Measurements from ENCODE around the gene PPDPF.

Gene PPDPF

DNA sequence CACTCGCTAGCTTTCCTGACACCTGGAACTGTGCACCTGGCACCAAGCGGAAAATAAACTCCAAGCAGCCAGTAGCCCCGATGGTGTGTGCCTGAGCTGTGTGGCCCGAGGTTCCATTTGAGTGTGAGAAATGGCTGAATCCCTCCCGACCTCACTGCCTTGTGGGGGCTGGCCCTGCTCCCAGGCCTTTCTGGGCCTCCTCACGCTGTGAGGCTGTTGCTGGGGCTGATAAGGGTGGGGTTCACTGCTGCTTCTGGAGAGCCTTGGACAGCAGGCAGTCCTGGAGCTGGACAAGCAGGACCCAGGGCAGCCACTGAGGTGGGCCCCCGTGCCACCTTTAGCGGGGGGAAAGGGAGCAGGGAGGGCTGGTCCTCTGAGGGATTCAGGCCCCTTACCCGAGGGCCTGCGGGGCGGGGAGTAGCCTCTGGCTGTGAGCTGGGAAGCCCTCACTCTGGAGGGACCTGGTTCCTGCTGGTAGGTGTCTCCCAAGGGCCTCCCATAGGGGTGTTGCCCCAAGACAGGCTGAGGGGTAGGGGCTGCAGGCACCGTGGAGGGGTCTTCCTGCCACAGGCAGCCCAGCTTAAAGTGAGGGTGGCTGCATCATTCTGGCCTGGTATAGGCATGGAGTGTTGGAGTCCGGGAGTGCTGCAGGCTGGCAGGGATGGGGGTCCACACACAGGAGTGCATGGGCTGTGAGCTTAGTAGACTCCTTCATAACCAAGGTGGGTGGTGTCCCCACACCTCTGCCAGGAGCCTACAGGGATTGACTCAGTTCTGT, 1.7 kb downstream of the PPDPF start:
- no peak for DNase-seq (ENCODE audit: low read depth)

DNA sequence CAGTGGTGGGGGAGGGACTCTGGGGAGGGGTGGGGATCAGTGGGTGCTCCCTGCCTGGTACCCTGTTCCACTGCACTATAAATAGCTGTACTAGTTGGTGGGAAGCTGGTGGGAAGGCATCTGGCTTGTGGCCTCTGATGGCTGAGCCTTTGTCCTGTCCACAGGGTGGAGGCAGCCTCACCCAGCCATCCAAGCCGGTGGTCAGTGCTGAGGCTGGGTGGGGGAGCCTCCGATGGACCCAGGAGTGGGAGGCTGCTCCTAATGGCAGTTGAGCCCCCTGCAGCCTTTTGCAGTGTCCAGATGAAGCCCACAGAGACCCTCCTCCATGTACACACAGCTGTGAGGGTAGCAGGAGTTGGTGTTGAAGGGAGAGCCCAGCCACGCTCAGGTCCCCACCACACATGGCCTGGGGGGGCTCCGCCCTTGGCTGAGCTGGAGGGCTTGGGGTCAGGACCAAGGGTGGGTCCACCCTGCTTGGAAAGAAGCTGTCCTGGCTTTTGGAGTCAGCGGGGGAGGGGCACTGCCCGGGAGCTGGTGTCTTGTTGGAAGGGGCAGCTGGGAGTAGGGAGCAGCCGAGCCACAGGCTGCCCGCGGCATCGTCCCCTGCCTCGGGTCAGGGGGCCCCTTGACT, 2.5 kb downstream of the PPDPF start:
- DNase-seq (ENCODE audit: low read depth), result no peak

DNA sequence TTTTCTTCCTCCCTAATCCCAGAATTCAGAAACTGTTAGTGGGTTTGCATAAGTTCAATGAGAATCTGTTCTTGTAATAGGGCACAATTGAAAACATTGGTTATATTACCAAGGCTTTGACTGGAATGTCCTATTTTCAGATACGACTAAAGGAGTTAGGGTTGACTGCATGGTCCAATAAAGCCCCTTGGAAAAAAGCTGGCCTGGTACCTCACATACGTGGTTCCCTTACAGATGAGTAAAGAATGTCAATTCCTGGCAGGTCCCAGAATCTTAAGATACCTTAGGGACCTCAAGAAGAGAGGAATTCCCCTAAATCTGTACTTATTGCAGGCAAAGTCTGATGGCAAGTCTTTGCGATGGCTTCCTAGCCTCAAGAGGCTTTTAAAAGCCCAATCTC, 4.6 kb downstream of the PPDPF start:
- DNase-seq (ENCODE audit: low read depth), result no peak

DNA sequence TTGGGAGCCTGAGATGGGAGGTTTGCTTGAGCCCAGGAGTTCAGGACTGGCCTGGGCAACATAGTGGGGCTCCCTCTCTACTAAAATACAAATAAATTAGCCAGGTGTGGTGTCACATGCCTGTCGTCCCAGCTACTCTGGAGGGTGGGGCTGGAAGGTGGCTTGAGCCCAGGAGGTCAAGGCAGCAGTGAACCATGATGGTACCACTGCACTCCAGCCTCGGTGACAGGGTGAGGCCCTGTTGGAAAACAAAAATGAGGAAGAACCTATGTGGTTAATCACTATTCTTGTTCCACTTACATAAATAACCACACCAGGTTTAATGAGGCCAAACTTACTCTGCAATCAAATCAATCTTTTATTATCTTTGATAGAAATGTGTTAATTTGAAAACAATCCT, 5.4 kb downstream of the PPDPF start:
- no peak for DNase-seq (ENCODE audit: low read depth)

DNA sequence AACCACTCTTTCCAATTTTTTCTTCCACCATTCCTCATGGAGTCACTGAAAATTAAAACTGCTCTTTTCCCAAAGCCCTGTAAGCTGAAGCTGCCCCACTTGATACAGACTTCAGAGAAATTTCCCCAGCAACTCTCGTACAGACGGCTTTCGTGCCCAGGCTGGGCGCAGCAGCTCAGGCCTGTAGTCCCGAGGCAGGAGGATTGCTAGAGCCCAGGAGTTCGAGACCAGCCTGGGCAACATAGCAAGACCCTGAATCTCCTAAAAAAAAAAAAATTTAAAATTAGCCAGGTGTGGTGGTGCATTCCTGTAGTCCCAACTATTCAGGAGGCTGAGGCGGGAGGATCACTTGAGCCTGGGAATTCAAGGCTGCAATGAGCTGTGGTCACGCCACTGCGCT, 6.6 kb downstream of the PPDPF start:
- no peak for DNase-seq (ENCODE audit: low read depth)

DNA sequence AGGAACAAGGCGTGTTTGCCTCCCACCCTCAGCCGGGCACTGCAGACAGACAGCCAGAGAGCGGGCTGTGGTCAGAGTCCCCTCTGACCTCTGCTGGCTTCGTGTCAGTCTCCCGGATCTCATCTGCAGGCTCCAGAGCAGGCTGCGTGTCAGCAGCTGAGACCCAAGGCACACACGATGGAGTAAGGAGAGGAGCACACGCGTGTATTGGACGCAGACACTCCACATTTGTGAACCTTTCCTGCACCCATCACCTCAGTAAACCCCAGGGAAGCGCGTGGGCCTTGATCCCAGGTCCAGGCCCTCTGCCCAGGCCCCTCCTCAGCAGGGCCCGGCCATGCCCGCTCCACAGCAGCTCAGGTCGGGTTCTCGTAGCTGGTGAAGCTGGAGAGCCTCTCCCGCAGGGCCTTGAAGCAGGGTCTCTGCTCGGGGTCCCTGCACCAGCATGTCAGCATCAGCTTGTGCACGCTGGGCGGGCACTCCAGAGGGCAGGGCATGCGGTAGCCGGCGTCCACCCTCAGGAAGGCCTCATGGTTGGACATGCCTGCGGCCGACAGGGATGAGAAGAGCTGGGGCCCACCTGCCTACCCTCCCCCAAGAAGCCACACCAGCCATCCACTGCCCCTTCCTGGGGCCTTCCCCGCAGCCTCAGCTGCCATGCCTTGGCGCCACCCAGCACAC, 8.8 kb downstream of the PPDPF start:
- no peak for DNase-seq (ENCODE audit: low read depth)

DNA sequence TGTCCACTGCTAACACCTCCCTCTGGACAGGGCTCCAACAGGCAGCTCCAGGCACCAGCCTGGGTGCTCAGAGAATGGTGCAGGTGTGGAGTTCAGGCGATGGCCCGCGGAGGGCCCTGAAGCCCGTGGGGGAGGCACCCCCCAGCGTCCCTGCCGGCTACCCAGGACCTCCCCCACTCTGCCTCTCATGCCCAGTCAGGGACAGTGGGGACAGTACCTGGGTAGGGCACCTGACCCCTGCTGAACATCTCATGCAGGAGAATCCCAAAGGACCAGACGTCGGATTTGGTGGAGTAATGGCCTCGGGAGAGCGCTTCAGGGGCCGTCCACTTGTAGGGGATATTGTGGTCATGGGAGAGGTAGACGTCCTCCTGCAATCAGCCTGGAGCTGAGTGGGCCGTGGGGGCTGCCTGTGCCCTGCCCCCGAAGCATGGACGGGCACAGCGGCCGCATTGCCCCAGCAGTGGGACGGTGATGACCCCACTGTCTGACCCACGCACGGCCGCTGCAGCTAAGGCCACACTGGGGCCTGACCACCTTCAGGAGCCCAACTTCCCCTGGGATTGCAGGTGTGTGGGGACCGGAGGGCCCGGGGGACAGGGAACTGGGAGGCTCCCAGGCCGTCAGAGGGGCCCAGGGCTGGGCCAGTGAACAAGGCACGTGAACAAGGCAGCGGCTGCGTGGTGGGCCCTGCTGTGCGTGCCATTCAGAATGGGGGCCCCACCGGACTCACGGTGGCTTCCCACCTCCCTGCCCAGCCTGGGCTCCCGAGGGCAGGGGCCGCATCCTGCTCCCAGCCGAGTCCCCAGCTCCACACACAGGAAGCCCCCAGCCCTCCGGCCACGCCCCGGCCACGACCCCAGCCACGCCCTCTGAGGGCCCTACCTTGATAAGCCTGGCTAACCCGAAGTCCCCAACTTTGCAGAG, 9.6 kb downstream of the PPDPF start:
- DNase-seq (ENCODE audit: low read depth), result no peak

DNA sequence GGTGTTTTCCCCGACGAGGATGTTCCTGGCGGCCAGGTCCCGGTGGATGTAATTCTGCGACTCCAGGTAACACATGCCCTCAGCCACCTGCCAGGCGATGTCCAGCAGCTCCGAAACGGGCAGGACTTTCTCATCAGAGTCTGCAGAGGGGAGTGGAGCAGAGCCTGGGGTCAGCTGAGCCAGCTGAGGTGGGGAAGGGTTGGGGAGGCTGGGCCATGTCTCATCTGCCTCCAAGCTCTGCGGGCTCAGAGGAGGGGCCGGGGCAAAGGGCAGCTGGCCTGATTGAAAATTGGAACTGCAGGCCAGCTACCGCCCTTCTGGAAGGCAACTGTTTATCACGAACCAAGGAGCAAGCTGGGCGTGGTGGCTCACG, 10.2 kb downstream of the PPDPF start:
- DNase-seq (ENCODE audit: low read depth), result no peak

DNA sequence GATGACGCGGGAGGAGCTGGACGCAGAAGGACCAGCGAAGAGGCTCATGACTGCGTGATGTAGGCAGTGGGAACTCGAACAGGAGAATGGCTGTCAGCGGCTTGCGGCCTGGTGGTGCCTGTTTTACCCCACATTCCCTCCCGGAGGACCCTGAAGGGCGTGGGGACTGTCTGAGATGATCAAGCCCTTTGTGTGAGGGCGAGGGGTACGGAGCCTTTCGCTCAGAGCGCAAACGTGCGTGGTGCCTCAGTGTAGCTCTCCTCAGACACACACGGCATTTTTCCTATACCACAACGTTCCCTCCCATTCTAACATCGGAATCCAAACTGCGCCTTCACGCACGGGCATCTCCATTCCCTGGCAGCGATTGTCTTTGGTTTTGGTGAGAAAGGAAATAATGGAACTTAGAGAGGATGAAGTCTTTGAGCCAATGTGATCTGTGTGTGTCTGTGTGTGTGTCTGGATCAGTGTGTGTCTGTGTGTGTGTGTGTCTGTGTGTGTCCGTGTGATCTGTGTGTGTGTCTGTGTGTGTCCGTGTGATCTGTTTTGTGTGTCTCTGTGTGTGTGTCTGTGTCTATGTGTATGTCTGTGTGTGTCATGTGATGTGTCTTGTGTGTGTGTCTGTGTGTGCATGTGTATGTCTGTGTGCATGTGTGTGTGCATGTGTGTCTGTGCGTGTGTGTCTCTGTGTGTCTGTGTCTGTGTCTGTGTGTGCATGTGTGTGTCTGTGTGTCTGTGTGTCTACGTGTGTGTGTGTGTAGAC, 11.3 kb downstream of the PPDPF start:
- DNase-seq (ENCODE audit: low read depth), result no peak

DNA sequence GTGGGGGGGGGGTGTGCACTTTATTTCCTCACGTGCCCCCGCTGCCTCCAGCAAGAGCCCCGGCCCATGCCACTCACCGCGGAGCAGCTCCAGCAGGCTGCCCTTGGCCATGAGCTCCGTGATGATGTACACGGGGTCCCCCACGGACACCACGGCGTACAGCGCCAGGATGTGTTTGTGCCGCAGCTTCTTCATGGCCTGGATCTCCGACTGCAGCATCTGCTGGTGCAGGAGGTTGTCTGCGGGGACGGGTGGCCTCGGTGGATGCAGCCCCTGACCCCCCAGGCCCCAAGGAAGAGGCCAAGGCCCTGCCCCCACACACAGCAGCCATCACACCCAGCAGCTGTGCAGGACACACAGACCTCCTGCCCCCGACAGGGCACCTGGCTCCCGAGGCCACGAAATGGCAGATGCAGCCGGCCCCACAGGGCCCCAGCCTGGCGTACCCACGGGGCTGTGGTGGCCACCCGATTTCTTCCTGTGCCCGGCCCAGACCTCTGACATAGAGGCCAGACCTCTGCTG, 11.9 kb downstream of the PPDPF start:
- DNase-seq (ENCODE audit: low read depth), result no peak

DNA sequence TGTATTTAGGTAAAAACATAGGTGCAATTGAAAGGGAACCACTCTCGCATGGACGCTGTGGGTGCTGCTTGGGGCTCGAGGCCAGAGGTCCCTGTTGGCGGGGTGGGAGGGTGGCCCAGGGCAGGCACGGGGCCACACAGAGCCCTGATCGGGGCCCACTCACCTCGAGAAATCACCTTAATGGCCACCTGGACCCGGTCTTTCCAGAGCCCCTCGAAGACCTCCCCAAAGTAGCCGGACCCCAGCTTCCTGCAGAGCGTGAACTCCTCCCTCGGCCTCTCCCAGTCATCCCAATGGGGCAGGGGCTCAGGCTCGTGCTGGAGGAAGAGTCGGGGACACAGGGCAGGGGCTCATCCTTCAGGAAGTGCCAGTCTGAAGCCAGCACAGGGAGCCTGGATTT, 12.8 kb downstream of the PPDPF start:
- DNase-seq (ENCODE audit: low read depth), result no peak

DNA sequence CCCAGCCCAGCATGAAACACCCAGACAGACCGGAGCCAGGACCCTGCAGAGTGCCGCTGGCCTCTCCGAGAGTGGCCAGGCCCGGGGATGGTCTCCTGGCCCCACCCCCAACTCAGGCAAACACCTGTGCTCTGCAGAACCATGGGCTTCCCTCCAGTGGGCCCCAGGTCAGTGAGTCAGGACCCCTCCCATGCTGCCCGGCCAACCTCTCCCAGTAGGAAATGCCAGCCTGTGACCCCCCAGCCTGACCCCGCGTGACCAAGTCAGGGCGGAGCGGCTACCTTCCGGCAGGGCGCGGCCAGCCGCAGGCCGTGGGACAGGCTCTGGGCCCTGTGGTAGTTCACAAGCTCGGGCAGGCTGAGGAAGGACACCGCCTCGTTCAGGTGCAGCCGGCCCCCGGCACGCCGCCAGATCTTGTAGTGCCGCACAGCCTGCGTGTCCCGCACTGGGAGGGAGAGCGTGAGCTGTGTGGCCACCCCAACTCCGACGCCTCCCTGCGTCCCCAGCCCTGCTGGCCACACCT, 13.4 kb downstream of the PPDPF start:
- no peak for DNase-seq (ENCODE audit: low read depth)

DNA sequence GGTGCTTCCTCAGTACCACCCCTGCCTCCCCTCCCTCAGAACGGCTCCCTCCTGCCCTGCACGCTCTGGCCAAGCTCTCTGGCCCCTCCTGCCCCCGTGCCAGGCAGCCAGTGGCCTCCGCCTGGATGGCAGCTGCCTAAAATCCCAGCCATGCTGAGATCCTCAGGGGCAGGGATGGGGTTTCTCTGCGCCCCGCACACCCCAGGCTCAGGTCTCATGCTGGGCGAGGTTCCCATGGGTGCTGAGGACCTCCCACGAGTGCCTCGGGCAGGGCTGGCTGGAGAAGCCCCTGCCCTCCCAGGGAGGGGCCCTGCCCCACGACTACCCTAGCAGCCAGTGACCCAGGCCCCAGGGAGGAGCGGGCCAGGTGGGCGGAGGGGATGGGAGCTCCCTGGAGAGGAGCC, 13.9 kb downstream of the PPDPF start:
- DNase-seq (ENCODE audit: low read depth), result no peak

DNA sequence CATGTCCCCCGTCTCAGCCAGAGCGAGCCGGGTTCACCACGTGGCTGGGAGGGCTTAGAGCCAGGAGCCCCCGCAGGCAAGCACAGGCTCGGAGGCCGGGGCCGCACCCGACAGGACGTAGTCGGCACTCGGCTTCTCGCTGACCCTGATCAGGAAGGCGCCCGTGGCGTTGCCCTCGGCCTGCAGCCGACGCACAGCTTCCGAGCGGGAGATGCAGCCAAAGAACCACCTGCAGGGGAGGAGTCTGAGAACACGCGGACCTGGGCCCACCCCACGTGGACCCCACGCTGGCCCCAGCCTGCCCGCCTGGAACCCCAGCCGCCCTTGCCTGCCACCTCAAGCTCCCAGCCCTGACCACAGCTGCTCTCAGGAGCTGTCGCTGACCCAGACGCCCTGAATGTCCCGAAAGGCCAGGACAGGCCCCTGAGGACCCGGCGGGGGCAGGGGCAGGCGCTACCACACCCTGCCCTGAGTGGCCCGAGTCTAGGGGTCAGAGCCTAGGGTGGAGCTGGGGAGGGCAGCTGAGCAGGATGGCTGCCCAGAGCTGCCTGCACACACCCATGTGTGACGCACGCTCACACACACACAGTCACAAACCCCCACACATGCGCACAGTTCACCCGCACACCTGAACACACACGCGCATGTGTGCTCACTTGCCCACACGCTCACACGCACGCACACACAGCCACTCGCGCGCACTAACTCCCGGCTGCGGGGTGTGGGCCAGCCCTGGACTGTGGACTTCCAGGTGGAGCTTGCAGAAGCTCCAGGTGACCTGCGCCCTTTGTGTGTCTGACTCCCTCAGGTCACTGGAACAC, 14.5 kb downstream of the PPDPF start:
- DNase-seq (ENCODE audit: low read depth), result no peak

DNA sequence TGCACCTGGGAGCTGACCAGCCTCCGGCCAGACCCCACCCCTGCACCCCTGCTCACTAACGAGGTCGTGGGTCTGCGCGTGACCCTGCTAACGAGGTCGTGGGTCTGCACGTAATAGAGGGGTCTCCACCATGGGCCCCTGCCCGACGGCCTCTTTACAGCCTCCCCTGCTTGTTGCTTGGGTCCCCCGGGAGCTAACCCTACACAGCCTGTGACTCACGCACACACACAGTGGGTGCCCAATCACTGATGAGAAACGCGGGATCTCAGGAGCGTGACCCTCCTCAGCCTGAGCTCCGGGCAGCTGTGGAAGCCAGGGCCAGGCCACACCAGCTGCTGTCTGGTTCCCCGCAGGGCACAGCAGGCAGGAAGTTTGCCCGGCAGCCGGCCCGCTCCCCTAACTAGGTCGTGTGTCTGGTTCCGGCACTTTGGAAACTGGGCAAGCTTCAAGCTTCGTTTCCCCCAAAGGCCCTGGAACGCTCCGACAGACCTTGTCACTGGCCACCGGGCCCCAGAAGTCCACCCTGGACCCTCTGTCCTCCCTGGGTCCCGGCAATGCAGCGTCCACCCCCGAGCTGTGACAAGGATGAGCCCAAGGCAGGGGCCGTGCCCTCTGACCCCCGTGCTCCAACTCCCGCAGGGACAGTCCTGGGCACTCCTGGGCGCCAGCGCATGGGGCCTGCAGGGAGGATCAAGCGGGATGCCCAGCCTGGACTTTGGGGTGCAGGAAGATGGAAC, 15.8 kb downstream of the PPDPF start:
- no peak for DNase-seq (ENCODE audit: low read depth)

DNA sequence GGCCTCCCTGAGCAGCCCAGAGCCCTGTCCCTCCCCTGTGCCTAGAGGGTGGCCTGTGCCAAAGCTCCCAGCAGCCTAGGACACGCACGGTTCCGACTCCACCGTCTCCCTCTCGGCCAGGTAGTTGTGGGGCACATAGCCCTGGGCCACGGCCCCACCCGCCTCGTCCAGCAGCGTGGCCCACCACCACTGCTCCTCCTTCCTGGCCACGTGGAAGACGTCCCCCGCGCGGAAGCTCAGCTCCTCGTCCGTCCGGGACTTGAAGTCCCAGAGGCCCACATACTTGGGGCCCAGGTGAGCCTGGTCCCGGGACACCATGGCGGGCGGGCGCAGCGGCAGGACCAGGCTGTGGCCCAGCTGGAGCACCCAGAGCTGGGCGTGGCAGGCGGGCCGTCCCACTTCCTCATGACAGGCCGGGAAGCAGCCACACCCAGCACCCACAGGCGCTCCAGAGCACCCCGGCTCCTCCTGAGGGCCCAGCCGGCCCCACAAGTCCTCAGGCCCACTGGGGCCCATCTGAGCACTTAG, 16.5 kb downstream of the PPDPF start, which contains the start of gene PTK6:
TSS of gene PTK6 (minus strand) at position 380 of the 528 bp plus-strand sequence. CDS start at position 318, 62 bp downstream.
- no peak for DNase-seq (ENCODE audit: low read depth)

DNA sequence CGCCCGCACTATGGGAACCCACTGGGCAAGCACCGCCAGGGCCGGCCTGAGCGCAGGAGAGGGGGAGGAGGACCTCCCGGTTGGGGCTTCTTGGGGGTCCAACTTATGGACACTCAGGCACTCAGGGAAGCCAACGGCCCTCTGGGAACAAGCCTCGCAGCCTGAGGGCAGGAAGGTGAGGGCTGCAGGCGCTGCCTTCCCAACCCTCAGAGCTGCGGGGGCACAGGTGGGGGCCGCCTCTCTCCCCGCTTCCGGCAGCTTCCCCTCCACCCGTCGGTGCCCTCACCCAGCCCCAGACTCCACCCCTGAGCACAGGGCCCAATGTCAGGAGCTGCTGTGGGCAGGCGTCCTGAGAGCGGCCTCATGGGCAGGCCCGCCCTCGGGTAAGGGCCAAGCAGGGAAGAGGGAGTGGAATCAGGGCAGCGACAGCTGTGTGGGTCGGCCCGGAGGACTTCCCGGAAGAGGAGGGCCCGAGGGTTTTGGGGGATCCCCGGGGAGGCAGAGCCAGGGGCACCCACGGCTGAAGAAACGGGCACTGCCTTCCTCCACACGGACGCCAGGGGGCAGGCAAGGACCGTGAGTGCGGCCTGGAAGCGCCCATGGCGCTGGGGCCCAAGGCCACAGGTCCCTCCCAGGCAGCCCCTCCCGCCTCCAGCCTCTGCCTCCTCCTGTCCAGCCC, 17.1 kb downstream of the PPDPF start:
- DNase-seq (ENCODE audit: low read depth), result peak; percentile 98
